HUES6 (cell line): ENCODE measurements around the gene ROR1.
"Not testable (repeated sequence)": the region's sequence is repeated elsewhere in the genome, so short reads cannot be mapped to it uniquely, and the experiment has no call there.

Experiments
- H3K27ac ChIP-seq: 2 replicates; pipeline ENCODE4 v1.7.0; 2013; ENCODE audit warnings: low read depth, mild to moderate bottlenecking, low read length, inconsistent platforms
- H3K27me3 ChIP-seq: 2 replicates; pipeline ENCODE4 v1.6.1; 2013; ENCODE audit warnings: low read length; ENCODE audit not compliant: control insufficient read depth, insufficient read depth
- H3K36me3 ChIP-seq: 2 replicates; pipeline ENCODE4 v1.6.1; 2013; ENCODE audit warnings: low read length; ENCODE audit not compliant: control insufficient read depth, insufficient read depth
- H3K4me1 ChIP-seq: 2 replicates; pipeline ENCODE4 v1.6.1; 2013; ENCODE audit warnings: low read length; ENCODE audit not compliant: control insufficient read depth, insufficient read depth
- H3K4me3 ChIP-seq: 2 replicates; pipeline ENCODE4 v1.5.1; 2013; ENCODE audit warnings: low read depth, low read length
- H3K9ac ChIP-seq: one replicate; pipeline ENCODE4 v1.6.1; 2013; ENCODE audit warnings: mild to moderate bottlenecking, low read length
- H3K9me3 ChIP-seq: 2 replicates; pipeline ENCODE4 v1.6.1; 2013; ENCODE audit warnings: low read depth, low read length; ENCODE audit not compliant: control insufficient read depth, insufficient read depth

Gene ROR1

GRCh38 chr1:63824451-63824850 lies 50.6 kb downstream of the ROR1 start:
- H3K9ac ChIP-seq, result no peak overlapping the region
- H3K27me3 ChIP-seq, result no peaks in the 10 kb centered on the region
- H3K27ac ChIP-seq, result no peak overlapping the region
- no peaks in the 10 kb centered on the region for H3K36me3 ChIP-seq
- peaks cover 20% of the 10 kb centered on the region; the same call in 1 of the 2 replicates for H3K4me1 ChIP-seq
- H3K4me3 ChIP-seq, result no peak overlapping the region
- H3K9me3 ChIP-seq, result peaks cover 3% of the 10 kb centered on the region; the same call in 1 of the 2 replicates

- H3K4me1 ChIP-seq, result peaks cover 20% of the 10 kb centered on the region; the same call in 1 of the 2 replicates
- no peak overlapping the region for H3K27ac ChIP-seq
- H3K36me3 ChIP-seq, result no peaks in the 10 kb centered on the region
- H3K9me3 ChIP-seq, result peaks cover 3% of the 10 kb centered on the region; the same call in 1 of the 2 replicates
- no peaks in the 10 kb centered on the region for H3K27me3 ChIP-seq
- no peak overlapping the region for H3K9ac ChIP-seq
- no peak overlapping the region for H3K4me3 ChIP-seq
These were observed 51.3 kb downstream of the ROR1 start for GRCh38 chr1:63825111-63825510.

- H3K4me1 ChIP-seq, result peaks cover 17% of the 10 kb centered on the region
- H3K4me3 ChIP-seq, H3K27ac ChIP-seq, H3K36me3 ChIP-seq, H3K9ac ChIP-seq, H3K27me3 ChIP-seq, H3K9me3 ChIP-seq: not testable (repeated sequence)
These were observed 52.5 kb downstream of the ROR1 start for GRCh38 chr1:63826246-63826861.

GRCh38 chr1:63827411-63828321 lies 53.8 kb downstream of the ROR1 start:
- peaks cover 3% of the 10 kb centered on the region; the same call in 1 of the 2 replicates for H3K9me3 ChIP-seq
- H3K27ac ChIP-seq, result no peak overlapping the region
- H3K36me3 ChIP-seq, result no peaks in the 10 kb centered on the region
- H3K27me3 ChIP-seq, result no peaks in the 10 kb centered on the region
- peaks cover 20% of the 10 kb centered on the region for H3K4me1 ChIP-seq
- no peak overlapping the region for H3K4me3 ChIP-seq
- H3K9ac ChIP-seq, result no peak overlapping the region

GRCh38 chr1:63828322-63829044 lies 54.7 kb downstream of the ROR1 start:
- no peak overlapping the region for H3K27ac ChIP-seq
- no peak overlapping the region for H3K9ac ChIP-seq
- H3K4me1 ChIP-seq, result peaks cover 28% of the 10 kb centered on the region
- no peak overlapping the region for H3K4me3 ChIP-seq
- H3K9me3 ChIP-seq, result peaks cover 3% of the 10 kb centered on the region; the same call in 1 of the 2 replicates
- no peaks in the 10 kb centered on the region for H3K36me3 ChIP-seq
- H3K27me3 ChIP-seq, result no peaks in the 10 kb centered on the region

- H3K9ac ChIP-seq, result no peak overlapping the region
- H3K4me1 ChIP-seq, result peaks cover 40% of the 10 kb centered on the region
- H3K27ac ChIP-seq, result no peak overlapping the region
- H3K27me3 ChIP-seq, result no peaks in the 10 kb centered on the region
- no peaks in the 10 kb centered on the region for H3K36me3 ChIP-seq
- H3K9me3 ChIP-seq, result peaks cover 3% of the 10 kb centered on the region; the same call in 1 of the 2 replicates
- H3K4me3 ChIP-seq, result no peak overlapping the region
These were observed 55.8 kb downstream of the ROR1 start for GRCh38 chr1:63829349-63830327.

GRCh38 chr1:63831409-63831808 lies 57.6 kb downstream of the ROR1 start:
- Histone ChIP-seq H3K4me1 (peaks cover 55% of the 10 kb centered on the region), H3K9ac (no peak overlapping the region), H3K4me3 (no peak overlapping the region), H3K9me3 (no peaks in the 10 kb centered on the region), H3K27me3 (no peaks in the 10 kb centered on the region), H3K36me3 (no peaks in the 10 kb centered on the region), H3K27ac (no peak overlapping the region; the same call in 1 of the 2 replicates)

GRCh38 chr1:63833363-63834119 lies 59.7 kb downstream of the ROR1 start:
- no peak overlapping the region for H3K4me3 ChIP-seq
- no peak overlapping the region for H3K9ac ChIP-seq
- H3K27ac ChIP-seq, result no peak overlapping the region
- H3K36me3 ChIP-seq, result no peaks in the 10 kb centered on the region
- H3K4me1 ChIP-seq, result peaks cover 50% of the 10 kb centered on the region
- H3K27me3 ChIP-seq, result no peaks in the 10 kb centered on the region
- H3K9me3 ChIP-seq, result no peaks in the 10 kb centered on the region

GRCh38 chr1:63835128-63835527 lies 61.3 kb downstream of the ROR1 start:
- Histone ChIP-seq H3K9ac (no peak overlapping the region), H3K27ac (no peak overlapping the region), H3K9me3 (no peaks in the 10 kb centered on the region), H3K27me3 (no peaks in the 10 kb centered on the region), H3K4me3 (no peak overlapping the region), H3K36me3 (no peaks in the 10 kb centered on the region), H3K4me1 (peaks cover 50% of the 10 kb centered on the region)
